Measurements from ENCODE around the gene STARD7.

GRCh38 chr2:96214554-96214953 is 5.9 kb upstream of the STARD7 start:
- TF ChIP-seq, protein P1, sequence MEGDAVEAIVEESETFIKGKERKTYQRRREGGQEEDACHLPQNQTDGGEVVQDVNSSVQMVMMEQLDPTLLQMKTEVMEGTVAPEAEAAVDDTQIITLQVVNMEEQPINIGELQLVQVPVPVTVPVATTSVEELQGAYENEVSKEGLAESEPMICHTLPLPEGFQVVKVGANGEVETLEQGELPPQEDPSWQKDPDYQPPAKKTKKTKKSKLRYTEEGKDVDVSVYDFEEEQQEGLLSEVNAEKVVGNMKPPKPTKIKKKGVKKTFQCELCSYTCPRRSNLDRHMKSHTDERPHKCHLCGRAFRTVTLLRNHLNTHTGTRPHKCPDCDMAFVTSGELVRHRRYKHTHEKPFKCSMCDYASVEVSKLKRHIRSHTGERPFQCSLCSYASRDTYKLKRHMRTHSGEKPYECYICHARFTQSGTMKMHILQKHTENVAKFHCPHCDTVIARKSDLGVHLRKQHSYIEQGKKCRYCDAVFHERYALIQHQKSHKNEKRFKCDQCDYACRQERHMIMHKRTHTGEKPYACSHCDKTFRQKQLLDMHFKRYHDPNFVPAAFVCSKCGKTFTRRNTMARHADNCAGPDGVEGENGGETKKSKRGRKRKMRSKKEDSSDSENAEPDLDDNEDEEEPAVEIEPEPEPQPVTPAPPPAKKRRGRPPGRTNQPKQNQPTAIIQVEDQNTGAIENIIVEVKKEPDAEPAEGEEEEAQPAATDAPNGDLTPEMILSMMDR (IDR thresholded peaks at IDR 0.05; ENCODE audit: low read length): no peak
- TF ChIP-seq EZH2 (optimal IDR thresholded peaks at IDR 0.05; ENCODE audit: low read depth, low read length) (no peak), EZH2phosphoT487 (IDR thresholded peaks at IDR 0.05; ENCODE audit: low read length) (no peak)

Measured in MM.1S (cell line).